Ramos (cell line): ENCODE data around the gene DYNLL1.
"Not testable (repeated sequence)": the region's sequence is repeated elsewhere in the genome, so short reads cannot be mapped to it uniquely, and the experiment has no call there.

Experiments
- in situ Hi-C: fragments of 300-500 bp; cut with MboI; formaldehyde crosslinking; loops from one replicate; pipeline ENCODE4 v1.14.3; 2022; ENCODE audit warnings: low sequenced_read_pairs; ENCODE audit not compliant: unreplicated experiment

Gene DYNLL1

DNA sequence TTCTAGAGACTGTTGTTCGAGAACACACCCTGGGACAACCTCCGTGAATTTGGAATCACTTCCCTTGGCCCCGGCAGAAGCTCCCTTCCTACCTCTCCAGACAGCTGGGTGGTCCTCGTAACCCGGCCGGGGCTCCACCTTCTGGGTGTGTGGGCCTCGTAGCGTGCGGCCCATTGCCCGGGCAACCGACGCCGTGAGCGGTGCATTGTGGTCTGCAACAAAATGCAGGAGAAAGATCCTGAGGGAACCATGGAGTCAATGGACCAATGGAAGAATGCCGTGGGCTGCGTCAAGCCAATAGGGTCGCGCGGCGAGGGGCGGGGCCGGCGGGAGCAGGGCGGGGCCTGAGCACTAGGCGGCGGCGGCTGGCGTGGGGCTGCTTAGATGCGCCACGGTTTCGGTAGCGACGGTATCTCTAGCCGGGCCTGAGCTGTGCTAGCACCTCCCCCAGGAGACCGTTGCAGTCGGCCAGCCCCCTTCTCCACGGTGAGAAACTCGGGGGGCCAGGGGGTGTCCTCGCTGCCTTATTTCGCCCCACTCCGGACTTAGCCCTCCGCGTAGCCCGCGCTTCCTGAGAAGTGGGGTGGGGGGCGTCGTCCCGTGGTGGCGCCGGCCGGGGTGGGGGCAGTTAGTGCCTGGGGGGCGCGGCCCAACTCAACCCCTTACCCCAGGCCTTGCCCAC lies at the start of gene DYNLL1:
TSS of gene DYNLL1 (plus strand) at position 383 of the 682 bp plus-strand sequence. CDS start 309 bp downstream, outside the sequence.
- in situ Hi-C loops: no loop called here

DNA sequence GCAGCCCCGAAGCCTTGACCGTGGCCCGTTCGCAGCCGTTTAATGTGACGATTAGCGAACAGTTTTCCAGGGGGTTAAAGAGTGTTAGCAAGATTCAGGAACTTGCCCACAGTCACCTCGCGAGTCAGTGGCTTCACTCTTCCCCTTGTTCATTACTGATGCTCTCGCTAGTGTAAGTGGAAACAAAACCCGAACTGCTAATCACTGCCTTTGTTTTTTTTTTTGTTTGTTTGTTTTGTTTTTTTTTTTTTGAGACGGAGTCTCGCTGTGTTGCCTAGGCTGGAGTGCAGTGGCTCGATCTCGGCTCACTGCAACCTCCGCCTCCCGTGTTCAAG lies 49.1 kb upstream of the DYNLL1 start:
- in situ Hi-C loops: not testable (repeated sequence)

DNA sequence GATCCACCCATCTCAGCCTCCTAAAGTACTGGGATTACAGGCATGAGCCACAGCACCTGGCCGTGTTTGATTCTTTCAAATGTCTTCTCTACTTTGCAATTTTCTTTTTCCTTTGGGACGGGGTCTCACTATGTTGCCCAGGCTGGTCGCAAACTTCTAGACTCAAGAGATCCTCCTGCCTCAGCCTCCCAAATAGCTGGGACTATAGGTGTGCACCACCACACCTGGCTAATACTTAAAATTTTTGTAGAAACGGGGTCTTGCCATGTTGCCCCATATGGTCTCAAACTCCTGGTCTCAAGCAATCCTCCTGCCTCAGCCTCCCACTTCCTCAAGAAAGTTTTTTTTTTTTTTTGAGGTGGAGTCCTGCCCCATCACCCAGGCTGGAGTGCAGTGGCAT lies 47.9 kb upstream of the DYNLL1 start:
- in situ Hi-C loops: no loop called here

DNA sequence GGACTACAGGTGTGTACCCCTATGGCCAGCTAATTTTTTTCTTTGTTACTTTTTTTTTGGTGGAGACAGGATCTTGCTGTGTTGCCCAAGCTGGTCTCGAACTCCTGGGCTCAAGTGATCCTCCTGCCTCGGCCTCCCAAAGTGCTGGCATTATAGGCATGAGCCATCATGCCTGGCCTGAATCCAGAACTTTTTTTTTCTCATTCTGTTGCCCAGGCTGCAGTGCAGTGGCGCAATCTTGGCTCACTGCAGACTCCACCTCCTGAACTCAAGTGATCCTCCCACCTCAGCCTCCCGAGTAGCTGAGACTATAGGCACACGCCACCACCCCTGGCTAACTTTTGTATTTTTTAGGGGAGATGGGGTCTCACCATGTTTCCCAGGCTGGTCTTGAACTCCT lies 43.4 kb upstream of the DYNLL1 start:
- in situ Hi-C loops: not testable (repeated sequence)

DNA sequence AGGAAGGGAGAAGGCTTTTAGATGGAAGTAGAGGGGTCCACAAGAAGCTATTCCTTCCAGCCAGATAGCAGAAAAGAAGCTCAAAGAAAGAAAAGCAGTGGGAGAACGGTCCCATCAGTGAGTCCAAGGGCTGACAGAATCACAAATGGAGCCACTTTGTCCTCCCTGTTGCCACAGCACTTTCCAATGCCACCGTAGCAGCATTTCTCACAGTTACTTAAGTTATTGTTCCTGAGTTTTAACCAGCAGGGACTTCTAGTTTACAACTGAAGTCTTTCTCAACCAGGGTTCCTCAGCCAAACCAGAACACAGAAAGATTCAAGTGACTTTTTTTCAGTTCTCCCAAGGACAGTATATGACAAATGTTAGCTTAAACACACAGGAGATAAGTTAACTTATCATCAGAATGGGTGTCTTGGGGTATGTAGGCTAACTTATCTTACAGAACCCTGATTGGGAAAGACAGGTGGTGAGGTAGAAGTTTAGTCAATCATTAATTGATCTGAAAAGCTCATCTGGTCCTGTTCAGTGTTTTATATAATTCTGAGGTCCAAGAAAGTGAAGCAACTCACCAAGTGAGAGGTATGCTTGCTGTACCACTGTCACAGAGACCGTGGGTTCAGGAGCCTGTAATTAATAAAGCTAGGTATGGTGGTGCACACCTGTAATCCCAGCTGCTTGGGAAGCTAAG lies 42.7 kb upstream of the DYNLL1 start:
- in situ Hi-C loops: no loop called here

DNA sequence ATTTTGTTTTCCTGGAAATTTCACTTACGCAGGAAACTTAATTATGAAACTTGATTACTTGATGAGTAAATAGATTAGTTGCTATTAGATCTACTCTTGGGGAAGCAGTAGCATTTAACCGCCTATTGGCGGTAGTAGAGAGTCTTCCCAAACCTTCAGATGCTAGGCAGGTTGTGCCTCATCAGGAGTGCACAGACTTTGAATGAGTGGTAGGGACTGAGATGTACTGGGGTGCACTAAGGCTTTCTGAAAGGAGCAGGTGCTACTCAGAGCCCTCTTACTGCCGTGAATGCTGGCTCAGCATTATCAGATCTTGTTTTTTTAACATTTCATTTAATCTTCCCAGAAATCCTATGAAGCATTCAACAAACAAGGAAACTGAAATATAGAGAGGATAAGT lies 41.9 kb upstream of the DYNLL1 start:
- in situ Hi-C loops: no loop called here

DNA sequence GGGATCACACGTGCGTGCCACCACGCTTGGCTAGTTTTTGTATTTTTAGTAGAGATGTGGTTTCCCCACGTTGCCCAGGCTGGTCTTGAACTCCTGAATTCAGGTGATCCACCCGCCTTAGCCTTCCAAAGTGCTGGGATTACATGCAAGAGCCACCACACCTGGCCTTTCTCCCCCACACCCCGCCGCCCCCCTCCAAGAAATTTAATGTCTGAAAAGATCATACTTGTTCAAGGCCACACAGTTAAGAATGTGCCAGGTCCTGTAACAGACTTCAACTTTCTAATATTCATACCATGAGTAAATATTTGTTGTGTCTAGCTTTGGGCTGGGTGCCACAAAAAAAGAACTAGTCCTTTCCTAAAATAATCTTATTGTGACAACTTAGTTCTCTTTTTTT lies 40.6 kb upstream of the DYNLL1 start:
- in situ Hi-C loops: no loop called here

DNA sequence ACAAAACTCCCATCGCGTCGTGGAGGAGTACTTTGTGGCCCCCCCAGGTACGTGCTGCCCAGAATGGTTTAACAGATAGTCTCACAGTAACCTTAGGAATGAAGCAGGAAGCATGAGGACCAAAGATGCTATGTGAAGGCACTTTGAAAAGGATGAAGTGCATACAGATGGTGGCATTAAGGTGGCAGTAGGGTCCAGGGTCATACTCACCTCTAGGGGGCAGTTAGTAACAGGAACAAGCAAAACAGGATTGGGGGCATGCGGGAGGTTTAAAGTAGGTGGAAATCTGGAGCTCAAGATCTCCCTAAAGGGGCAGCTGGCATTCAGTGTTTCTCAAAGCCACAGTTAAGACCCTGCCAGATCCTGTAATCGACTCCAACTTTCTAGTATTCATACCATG lies 38.8 kb upstream of the DYNLL1 start:
- in situ Hi-C loops: no loop called here

DNA sequence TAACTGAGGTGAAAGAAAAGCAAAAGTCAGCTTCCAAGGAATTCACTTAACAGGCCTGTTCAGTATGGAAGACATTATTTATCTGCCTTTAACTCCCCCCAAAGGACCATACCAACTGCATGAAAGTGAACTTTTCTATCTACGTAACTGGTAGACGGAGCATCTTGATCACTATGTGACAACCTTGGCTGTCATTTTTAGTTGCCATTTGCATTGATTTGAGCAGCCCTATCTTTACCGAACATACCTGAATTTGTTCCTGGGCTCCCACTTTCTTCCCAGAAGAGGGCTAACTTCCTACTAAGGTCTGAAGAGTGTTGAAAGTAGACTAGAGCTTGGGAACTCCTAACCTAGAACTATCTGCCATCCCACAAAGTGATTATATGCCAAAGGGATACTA lies 35.8 kb upstream of the DYNLL1 start:
- in situ Hi-C loops: no loop called here

DNA sequence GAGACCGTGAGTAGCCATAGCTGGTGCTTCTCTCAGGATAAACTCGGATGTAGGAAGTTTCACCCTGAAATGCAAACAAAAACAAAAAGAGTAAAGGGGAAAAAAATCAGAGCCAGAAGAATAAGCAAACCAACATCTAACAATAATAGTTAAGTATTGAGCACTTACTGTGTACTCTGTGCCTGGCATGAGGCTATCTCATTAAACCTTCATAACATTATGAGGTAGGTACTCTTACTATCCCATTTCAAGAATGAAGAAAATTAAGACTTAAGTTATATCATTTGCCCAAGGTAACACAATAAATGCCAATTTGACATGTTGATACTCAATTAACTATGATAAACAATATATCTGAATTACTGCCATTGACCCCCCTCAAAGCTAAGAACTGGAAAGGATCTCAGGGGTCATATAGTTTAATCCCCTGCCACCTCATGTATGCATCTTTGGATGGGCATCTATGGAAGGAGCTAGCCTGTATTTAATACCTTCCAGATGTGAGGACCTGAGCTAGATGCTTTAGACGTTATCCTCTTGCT lies 33.7 kb upstream of the DYNLL1 start:
- in situ Hi-C loops: no loop called here

DNA sequence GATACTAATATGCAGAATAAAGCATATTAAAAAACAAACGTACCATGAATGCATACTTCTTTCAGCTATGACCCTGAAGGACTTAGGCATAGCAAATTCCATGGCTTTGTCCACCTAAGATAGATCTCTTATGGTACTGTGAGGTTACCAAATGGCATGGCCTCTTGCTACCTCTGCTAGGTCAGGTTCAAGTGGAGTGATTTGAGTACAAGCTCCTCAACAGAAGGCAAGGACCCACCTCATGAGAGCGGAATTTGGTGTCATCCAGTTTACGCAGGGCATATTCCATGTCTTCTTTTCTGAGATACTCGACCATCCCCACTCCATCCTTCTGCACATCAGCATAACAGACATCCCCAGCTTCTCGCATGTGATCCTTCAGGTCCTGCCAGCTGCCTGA lies 32.2 kb upstream of the DYNLL1 start:
- in situ Hi-C loops: no loop called here

DNA sequence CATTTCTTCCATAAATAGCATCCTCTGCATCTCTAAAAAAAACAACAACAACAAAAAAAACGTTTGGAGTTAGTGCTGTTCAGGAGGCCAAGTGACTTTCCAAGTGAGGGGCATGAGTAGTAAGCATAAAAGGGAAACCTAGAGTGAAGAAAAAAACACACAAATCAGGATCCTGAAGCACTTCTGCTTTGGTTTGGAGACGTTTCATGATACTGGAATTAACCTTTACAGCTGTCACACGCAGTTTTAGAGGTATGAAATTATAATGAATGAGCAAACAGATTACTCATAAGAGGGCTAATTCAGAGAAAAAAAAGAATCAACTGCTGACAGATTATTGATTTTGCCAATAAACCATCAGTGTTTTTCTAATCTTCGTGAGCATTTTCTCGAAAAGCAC lies 30.2 kb upstream of the DYNLL1 start:
- in situ Hi-C loops: no loop called here

DNA sequence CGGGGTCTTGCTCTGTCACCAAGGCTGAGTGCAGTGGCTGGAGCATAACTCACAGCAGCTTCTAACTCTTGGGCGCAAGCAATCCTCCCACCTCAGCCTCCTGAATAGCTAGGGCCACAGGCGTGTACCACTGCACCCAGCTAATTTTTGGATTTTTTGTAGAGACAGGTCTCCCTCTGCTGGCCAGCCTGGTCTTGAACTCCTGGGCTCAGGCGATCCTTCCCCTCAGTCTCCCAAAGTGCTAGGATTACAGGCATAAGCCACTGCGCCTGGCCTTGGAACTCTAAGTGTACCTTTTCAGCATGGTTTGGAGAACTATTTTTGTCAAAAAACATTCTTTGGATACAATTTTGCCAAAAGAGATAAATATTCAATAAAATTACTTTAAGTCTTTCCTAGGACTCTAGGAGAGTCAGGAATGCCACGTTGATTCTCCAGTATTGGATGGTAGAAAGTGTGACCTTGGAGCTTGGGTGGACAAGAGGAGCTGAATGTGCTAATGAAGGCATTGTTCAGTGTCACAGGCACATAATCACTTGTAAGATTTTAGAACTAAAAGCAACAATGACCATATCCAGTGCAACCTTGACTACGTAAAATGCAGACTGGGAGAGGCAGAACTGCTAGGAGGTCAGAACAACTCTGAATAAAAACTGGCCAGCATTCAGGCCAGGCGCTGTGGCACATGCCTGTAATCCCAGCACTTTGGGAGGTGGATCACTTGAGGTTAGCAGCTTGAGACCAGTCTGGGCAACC lies 29.2 kb upstream of the DYNLL1 start:
- in situ Hi-C loops: no loop called here

DNA sequence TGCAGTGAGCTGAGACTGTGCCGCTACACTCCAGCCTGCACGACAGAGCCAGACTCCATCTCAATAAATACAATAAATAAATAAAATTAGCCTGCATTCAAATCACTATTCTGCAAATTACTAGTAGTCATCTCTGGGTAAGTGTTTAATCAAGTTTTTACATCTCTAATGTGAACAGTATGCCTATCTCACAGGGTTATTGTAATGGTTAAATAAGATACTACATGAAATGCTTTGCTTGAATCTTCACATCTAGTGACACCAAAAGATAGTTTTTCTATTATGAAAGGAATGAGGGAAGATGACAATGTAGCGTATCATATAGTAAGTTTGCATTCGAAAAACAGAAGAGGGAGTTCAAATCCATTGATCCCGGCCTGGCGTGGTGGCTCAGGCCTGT lies 28.5 kb upstream of the DYNLL1 start:
- in situ Hi-C loops: no loop called here

DNA sequence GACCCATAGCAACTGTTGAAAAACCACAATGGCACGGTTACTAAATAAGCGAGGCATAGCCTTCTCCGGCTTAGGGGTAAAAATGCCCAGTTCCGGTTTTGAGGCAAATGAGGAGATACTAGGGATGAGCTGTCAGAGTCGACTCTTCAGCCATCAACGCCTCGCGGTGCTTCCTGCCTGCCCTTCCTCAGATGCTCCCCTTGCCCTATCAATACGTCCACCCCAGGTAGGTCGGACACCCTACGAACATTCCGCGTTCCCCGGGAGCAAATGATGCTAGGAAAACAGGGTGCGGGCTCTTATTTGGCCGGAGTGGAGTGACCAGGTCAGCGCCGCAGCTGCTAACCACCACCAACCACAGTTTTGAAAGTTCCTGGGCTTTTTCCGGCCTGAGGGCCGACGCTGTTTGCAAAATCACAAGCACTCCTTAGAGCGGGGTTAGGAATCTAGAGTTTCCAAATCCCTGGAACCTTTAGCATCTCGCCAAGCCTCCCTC lies 27.5 kb upstream of the DYNLL1 start:
- in situ Hi-C loops: no loop called here

DNA sequence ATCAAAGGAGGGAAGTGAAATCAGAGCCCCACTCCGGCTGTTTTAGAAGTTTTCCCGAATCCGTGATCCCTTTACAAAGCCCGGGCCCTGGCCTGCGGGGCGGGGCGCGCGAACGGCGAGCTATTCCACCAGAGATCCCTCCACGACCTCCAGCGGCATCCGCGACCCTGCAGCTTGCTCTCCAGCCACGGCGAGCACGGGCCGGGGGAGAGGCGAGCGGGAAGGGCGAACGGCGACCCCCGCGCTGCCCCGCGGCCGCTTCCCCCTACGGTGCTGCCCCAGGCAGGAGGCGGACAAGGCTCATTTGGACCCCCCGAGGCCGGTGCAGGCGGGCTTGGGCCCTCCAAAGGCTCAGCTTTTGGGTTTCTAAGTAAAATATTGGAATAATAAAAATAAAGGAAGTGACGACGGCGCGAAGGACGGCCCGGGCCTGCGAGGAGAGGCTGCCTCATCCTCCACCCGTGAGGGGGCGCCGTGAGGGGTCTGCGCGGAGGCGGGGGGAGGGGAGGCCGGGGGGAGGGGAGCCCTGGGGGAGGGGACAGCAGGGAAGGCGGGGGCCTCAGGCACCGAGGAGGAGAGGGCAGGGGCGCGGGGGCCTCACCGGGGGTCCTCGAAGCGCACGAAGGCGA lies 27.0 kb upstream of the DYNLL1 start:
- in situ Hi-C loops: no loop called here

DNA sequence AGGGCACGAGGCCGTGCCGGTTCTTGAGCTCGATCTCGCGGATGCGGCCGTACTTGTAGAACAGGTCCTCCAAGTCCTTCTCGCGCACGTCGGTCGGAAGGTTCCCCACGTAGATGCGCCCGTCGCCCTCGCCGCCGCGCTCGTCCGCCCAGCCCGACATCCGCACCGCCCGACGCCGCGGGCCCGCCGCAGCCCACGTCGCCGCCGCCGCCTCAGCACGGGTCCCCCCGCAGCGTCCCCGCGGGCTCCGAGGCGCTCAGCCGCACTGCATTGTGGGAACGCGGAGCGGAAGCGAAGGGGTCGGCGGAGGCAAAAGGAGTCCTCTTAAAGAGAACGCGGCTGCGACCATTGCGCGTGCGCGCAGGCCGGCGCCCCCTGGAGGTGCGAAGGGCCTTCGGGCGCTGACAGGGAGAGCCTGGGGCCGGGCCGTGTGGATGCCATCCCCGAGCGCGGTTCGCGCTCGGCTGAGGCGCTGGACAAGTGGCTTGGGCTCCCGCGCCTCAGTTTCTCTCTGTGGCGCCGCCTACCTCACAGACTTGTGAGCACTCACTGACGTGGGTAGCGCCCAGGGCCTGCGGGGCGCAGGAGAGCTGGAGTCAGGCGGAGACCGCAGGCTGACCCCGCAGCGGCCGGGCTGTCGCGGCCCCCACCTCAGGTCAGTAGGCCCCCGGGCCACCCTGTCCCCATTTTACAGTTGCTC lies 26.3 kb upstream of the DYNLL1 start, which contains the start of gene SRSF9:
TSS of gene SRSF9 (minus strand) at position 299 of the 700 bp plus-strand sequence. CDS start at position 160, 139 bp downstream.
- in situ Hi-C loops: no loop called here

DNA sequence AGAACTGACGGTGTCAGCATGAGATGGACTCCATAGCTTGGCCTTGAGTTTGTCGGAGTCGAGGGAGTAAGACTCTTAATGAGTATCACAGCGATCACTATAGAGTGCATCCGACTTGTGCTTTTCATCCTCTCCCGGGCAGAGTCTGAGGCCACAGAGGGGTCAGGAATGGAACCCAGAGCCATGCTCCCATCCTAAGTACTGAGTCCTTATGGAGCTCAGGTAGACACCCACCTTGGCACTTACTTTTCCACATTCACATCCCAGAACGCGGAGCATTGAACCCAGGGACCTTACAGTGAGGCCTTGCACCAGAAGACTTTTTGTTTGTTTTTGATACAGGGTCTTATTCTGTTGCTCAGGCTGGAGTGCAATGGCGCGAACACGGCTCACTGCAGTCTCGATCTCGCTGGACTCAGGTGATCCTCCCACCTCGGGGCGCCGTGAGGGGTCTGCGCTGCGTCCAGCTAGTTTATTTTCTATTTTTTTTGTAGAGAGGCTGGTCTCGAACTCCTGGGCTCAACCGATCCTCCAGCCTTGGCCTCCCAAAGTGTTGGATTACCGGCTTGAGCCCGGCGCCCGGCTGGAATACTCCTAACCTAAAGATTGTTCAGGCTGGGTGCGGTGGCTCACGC lies 25.6 kb upstream of the DYNLL1 start:
- in situ Hi-C loops: no loop called here

DNA sequence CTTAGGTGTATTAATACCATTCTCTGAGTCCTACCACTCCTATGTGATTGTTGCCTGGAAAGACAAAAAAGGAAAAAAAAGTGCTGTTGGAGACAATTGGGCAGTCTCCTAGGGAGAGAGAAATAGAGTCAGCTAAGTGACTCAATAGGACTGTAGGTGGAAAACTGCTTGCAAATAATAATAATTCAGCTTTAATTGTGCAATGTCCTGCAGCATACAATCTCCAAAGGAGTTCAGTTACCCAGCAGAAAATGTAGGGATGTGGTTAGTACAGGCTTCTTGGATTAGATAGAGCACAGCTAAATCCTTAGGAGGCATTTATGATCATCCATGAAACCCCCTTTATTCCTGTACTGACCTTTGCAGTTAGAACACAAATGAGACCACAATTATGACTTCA lies 23.4 kb upstream of the DYNLL1 start:
- in situ Hi-C loops: no loop called here
